ENCODE data around the gene SORBS2.
A peak's percentile ranks its signal among the peaks of the same experiment; 100 is the strongest.

The SORBS2 gene

GRCh38 chr4:185811509-185812364 is at the start of gene SORBS2:
Gene SORBS2, minus strand, starts transcription at chr4:185812194. Its CDS starts 121,623 bp downstream, at chr4:185690571.
- peak; percentile 66 for DNase-seq

GRCh38 chr4:185859111-185859510 is 47.1 kb upstream of the SORBS2 start:
- no peak for DNase-seq

GRCh38 chr4:185857561-185857960 is 45.6 kb upstream of the SORBS2 start:
- DNase-seq: peak; percentile 73

GRCh38 chr4:185853841-185854240 is 41.8 kb upstream of the SORBS2 start:
- no peak for DNase-seq

GRCh38 chr4:185852961-185853360 is 41.0 kb upstream of the SORBS2 start:
- no peak for DNase-seq

- no peak for DNase-seq
Observed at GRCh38 chr4:185849664-185850550, 37.9 kb upstream of the SORBS2 start.

- peak; percentile 96 for DNase-seq
Observed at GRCh38 chr4:185847352-185848097, 35.5 kb upstream of the SORBS2 start.

GRCh38 chr4:185846505-185847150 is 34.6 kb upstream of the SORBS2 start:
- no peak for DNase-seq

- DNase-seq: no peak
Observed at GRCh38 chr4:185845966-185846365, 34.0 kb upstream of the SORBS2 start.

GRCh38 chr4:185841451-185841850 is 29.5 kb upstream of the SORBS2 start:
- DNase-seq: no peak

GRCh38 chr4:185840953-185841352 is 29.0 kb upstream of the SORBS2 start:
- no peak for DNase-seq

- DNase-seq: no peak
Observed at GRCh38 chr4:185840201-185840600, 28.2 kb upstream of the SORBS2 start.

- DNase-seq: peak; percentile 59
Observed at GRCh38 chr4:185839770-185840169, 27.8 kb upstream of the SORBS2 start.

- peak; percentile 99 for DNase-seq
Observed at GRCh38 chr4:185839194-185839712, 27.3 kb upstream of the SORBS2 start.

- DNase-seq: peak; percentile 69
Observed at GRCh38 chr4:185838514-185839193, 26.7 kb upstream of the SORBS2 start.

GRCh38 chr4:185838104-185838452 is 26.1 kb upstream of the SORBS2 start:
- DNase-seq: peak; percentile 66

GRCh38 chr4:185837415-185838103 is 25.6 kb upstream of the SORBS2 start:
- no peak for DNase-seq

GRCh38 chr4:185836241-185837084 is 24.5 kb upstream of the SORBS2 start:
- no peak for DNase-seq

- no peak for DNase-seq
Observed at GRCh38 chr4:185835814-185836213, 23.8 kb upstream of the SORBS2 start.

GRCh38 chr4:185835336-185835735 is 23.3 kb upstream of the SORBS2 start:
- DNase-seq: no peak
